HG02938 (cell line): ENCODE results near the gene PTPRN2.
"Not testable (repeated sequence)": the region's sequence is repeated elsewhere in the genome, so short reads cannot be mapped to it uniquely, and the experiment has no call there.

Experiments
- ATAC-seq: cut with Tn5 transposase; IDR thresholded peaks from one replicate; pipeline ENCODE4 v1.9.1; 2021; ENCODE audit warnings: mild to moderate bottlenecking, moderate library complexity; ENCODE audit not compliant: unreplicated experiment

PTPRN2 gene

GRCh38 chr7:157675427-157675927 lies 912.1 kb downstream of the PTPRN2 start:
- no peak for ATAC-seq

GRCh38 chr7:157674715-157675426 lies 912.8 kb downstream of the PTPRN2 start:
- ATAC-seq: no peak

GRCh38 chr7:157674027-157674714 lies 913.5 kb downstream of the PTPRN2 start:
- ATAC-seq: no peak

GRCh38 chr7:157673573-157673972 lies 914.0 kb downstream of the PTPRN2 start:
- ATAC-seq: no peak

- ATAC-seq: no peak
These were observed 916.0 kb downstream of the PTPRN2 start for GRCh38 chr7:157671358-157672255.

GRCh38 chr7:157670490-157671357 lies 916.9 kb downstream of the PTPRN2 start:
- ATAC-seq: no peak

GRCh38 chr7:157669768-157670351 lies 917.8 kb downstream of the PTPRN2 start:
- ATAC-seq: no peak

- no peak for ATAC-seq
These were observed 918.5 kb downstream of the PTPRN2 start for GRCh38 chr7:157668884-157669767.

GRCh38 chr7:157668221-157668883 lies 919.3 kb downstream of the PTPRN2 start:
- ATAC-seq: no peak

- ATAC-seq: no peak
These were observed 919.9 kb downstream of the PTPRN2 start for GRCh38 chr7:157667731-157668130.

GRCh38 chr7:157667261-157667660 lies 920.4 kb downstream of the PTPRN2 start:
- no peak for ATAC-seq

- ATAC-seq: no peak
These were observed 921.0 kb downstream of the PTPRN2 start for GRCh38 chr7:157666530-157667040.

GRCh38 chr7:157665634-157665988 lies 922.0 kb downstream of the PTPRN2 start:
- ATAC-seq: not testable (repeated sequence)

GRCh38 chr7:157664871-157665633 lies 922.6 kb downstream of the PTPRN2 start:
- no peak for ATAC-seq

GRCh38 chr7:157664034-157664433 lies 923.6 kb downstream of the PTPRN2 start:
- no peak for ATAC-seq

- ATAC-seq: no peak
These were observed 924.5 kb downstream of the PTPRN2 start for GRCh38 chr7:157662981-157663716.
